ENCODE data around the gene COX6A2. TPM values are rescaled to one million over a fixed set of nuclear protein-coding genes. Genes with fewer than 3 reads are reported as not detected.
"Not testable (repeated sequence)": the region's sequence is repeated elsewhere in the genome, so short reads cannot be mapped to it uniquely, and the experiment has no call there.

Gene COX6A2
- total RNA-seq, 1 donor from 2014 or later, result not detected

DNA sequence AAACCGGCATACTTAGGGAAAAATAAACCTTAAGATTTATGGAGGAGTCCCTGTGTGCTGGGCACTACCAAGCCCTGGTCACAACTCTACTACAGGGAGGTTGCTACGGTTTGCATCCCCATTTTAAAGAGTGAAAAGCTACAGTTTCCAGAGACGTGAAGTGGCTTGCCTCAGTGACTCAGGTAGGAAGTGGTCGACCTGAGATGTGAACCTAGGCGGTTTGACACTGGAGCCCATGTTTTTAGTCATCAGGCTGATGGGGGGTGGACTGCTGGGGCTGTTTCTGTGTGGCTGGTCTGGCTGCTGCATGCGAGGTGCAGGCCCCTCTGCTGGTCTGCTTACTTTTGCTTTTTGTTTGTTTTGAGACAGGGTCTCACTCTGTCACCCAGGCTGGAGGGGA lies 6.6 kb downstream of the COX6A2 start:
- no peak for DNase-seq (ENCODE audit: low spot score)
- H3K4me3 Mint-ChIP-seq (ENCODE audit: unreplicated experiment), result no peak overlapping the region
- no peak overlapping the region for H3K27ac Mint-ChIP-seq (ENCODE audit: unreplicated experiment)
- H3K36me3 Mint-ChIP-seq (ENCODE audit: low read depth, unreplicated experiment), result peaks cover 4% of the 10 kb centered on the region
- TF ChIP-seq, protein P1, sequence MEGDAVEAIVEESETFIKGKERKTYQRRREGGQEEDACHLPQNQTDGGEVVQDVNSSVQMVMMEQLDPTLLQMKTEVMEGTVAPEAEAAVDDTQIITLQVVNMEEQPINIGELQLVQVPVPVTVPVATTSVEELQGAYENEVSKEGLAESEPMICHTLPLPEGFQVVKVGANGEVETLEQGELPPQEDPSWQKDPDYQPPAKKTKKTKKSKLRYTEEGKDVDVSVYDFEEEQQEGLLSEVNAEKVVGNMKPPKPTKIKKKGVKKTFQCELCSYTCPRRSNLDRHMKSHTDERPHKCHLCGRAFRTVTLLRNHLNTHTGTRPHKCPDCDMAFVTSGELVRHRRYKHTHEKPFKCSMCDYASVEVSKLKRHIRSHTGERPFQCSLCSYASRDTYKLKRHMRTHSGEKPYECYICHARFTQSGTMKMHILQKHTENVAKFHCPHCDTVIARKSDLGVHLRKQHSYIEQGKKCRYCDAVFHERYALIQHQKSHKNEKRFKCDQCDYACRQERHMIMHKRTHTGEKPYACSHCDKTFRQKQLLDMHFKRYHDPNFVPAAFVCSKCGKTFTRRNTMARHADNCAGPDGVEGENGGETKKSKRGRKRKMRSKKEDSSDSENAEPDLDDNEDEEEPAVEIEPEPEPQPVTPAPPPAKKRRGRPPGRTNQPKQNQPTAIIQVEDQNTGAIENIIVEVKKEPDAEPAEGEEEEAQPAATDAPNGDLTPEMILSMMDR (IDR thresholded peaks at IDR 0.05; ENCODE audit: unreplicated experiment), result no peak
- H3K4me1 Mint-ChIP-seq (ENCODE audit: unreplicated experiment), result peaks cover 3% of the 10 kb centered on the region
- H3K9me3 Mint-ChIP-seq (ENCODE audit: unreplicated experiment), result no peaks in the 10 kb centered on the region
- peaks cover 6% of the 10 kb centered on the region for H3K27me3 Mint-ChIP-seq (ENCODE audit: unreplicated experiment)

DNA sequence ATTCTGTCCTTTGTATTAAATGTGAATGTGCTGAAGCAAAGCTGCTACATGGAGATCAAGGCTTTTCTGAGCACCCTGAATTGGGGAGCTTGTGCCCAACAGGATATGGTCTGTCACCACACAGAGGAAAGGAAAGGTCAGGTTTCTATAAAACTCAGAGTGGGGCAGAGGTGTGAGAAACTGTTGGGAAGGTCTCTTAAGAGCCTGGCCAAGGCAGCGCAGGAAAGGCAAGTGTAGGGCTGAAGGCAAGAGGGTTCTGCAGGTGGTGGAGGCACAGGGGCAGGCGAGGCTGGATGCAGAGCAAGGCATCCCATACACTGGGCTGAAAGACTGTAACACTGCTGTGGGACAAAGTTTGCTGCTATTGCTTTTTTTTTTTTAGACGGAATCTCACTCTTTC lies 8.1 kb downstream of the COX6A2 start:
- Mint-ChIP-seq H3K36me3 (ENCODE audit: low read depth, unreplicated experiment) (peaks cover 6% of the 10 kb centered on the region), H3K27ac (ENCODE audit: unreplicated experiment) (no peak overlapping the region), H3K4me1 (ENCODE audit: unreplicated experiment) (peaks cover 3% of the 10 kb centered on the region), H3K27me3 (ENCODE audit: unreplicated experiment) (peaks cover 10% of the 10 kb centered on the region), H3K4me3 (ENCODE audit: unreplicated experiment) (no peak overlapping the region), H3K9me3 (ENCODE audit: unreplicated experiment) (no peaks in the 10 kb centered on the region)
- no peak for DNase-seq (ENCODE audit: low spot score)
- TF ChIP-seq, protein P1 (IDR thresholded peaks at IDR 0.05; ENCODE audit: unreplicated experiment), result no peak

- no peak overlapping the region for H3K27ac Mint-ChIP-seq (ENCODE audit: unreplicated experiment)
- H3K36me3 Mint-ChIP-seq (ENCODE audit: low read depth, unreplicated experiment), result peaks cover 6% of the 10 kb centered on the region
- peaks cover 3% of the 10 kb centered on the region for H3K4me1 Mint-ChIP-seq (ENCODE audit: unreplicated experiment)
- no peak overlapping the region for H3K4me3 Mint-ChIP-seq (ENCODE audit: unreplicated experiment)
- H3K27me3 Mint-ChIP-seq (ENCODE audit: unreplicated experiment), result peaks cover 14% of the 10 kb centered on the region
- no peaks in the 10 kb centered on the region for H3K9me3 Mint-ChIP-seq (ENCODE audit: unreplicated experiment)
- TF ChIP-seq, protein P1 (IDR thresholded peaks at IDR 0.05; ENCODE audit: unreplicated experiment), result no peak
- DNase-seq (ENCODE audit: low spot score), result no peak
Measured at GRCh38 chr16:31417916-31418315, 10.2 kb downstream of the COX6A2 start.

DNA sequence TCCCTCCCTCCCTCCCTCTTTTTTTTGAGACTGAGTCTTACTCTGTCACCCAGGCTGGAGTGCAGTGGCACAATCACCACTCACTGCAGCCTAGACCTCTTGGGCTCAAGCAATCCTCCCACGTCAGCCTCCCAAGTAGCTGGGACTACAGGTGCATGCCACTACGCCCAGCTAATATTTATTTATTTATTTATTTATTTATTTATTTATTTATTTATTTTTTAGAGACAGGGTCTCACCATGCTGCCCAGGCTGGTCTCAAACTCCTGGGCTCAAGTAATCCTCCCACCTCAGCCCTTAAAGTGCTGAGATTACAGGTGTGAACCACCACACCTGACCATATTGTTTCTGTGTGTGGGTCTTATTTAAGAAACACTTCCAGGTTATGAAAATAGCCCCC lies 11.1 kb downstream of the COX6A2 start:
- H3K27me3 Mint-ChIP-seq (ENCODE audit: unreplicated experiment), result peaks cover 14% of the 10 kb centered on the region
- not testable (repeated sequence) for H3K9me3 Mint-ChIP-seq (ENCODE audit: unreplicated experiment); H3K4me3 Mint-ChIP-seq (ENCODE audit: unreplicated experiment); H3K4me1 Mint-ChIP-seq (ENCODE audit: unreplicated experiment); DNase-seq (ENCODE audit: low spot score); H3K36me3 Mint-ChIP-seq (ENCODE audit: low read depth, unreplicated experiment); H3K27ac Mint-ChIP-seq (ENCODE audit: unreplicated experiment)

DNA sequence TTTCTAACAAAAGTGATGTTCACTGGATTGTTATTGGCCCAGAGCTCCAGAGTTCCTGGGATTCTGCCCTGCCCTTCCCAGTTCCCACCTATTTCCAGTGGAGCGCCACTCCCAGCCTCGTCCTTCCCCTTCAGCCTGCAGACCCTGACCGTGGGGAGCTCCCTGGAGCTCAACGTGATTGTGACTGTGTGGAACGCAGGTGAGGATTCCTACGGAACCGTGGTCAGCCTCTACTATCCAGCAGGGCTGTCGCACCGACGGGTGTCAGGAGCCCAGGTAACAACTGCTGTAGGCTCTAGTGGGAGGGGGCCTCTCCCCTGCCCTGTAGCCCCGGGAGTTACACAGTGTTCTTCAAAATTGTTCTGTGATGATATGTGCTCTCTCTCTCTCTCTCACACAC lies 11.8 kb downstream of the COX6A2 start:
- H3K9me3 Mint-ChIP-seq (ENCODE audit: unreplicated experiment), result no peaks in the 10 kb centered on the region
- H3K36me3 Mint-ChIP-seq (ENCODE audit: low read depth, unreplicated experiment), result peaks cover 6% of the 10 kb centered on the region
- peaks cover 14% of the 10 kb centered on the region for H3K27me3 Mint-ChIP-seq (ENCODE audit: unreplicated experiment)
- H3K4me3 Mint-ChIP-seq (ENCODE audit: unreplicated experiment), result no peak overlapping the region
- H3K4me1 Mint-ChIP-seq (ENCODE audit: unreplicated experiment), result peaks cover 3% of the 10 kb centered on the region
- no peak for DNase-seq (ENCODE audit: low spot score)
- TF ChIP-seq, protein P1 (IDR thresholded peaks at IDR 0.05; ENCODE audit: unreplicated experiment), result no peak
- H3K27ac Mint-ChIP-seq (ENCODE audit: unreplicated experiment), result no peak overlapping the region

GRCh38 chr16:31414706-31415105 lies 13.5 kb downstream of the COX6A2 start:
- Mint-ChIP-seq H3K27me3 (ENCODE audit: unreplicated experiment) (peaks cover 14% of the 10 kb centered on the region), H3K27ac (ENCODE audit: unreplicated experiment) (no peak overlapping the region)

More at GRCh38 chr16:31414706-31415105, 13.5 kb downstream of the COX6A2 start:
- DNase-seq (ENCODE audit: low spot score), result no peak
- no peak overlapping the region for H3K4me3 Mint-ChIP-seq (ENCODE audit: unreplicated experiment)
- TF ChIP-seq, protein P1 (IDR thresholded peaks at IDR 0.05; ENCODE audit: unreplicated experiment), result no peak
- peaks cover 6% of the 10 kb centered on the region for H3K36me3 Mint-ChIP-seq (ENCODE audit: low read depth, unreplicated experiment)
- no peaks in the 10 kb centered on the region for H3K9me3 Mint-ChIP-seq (ENCODE audit: unreplicated experiment)
- no peaks in the 10 kb centered on the region for H3K4me1 Mint-ChIP-seq (ENCODE audit: unreplicated experiment)
